NOMO-1 treated with DMSO at 0.1 percent for 48 hours (cell line): Measurements from ENCODE around the gene SART1.

Experiments used
- DNase-seq: peaks from one replicate; lab custom pipeline; 2025; ENCODE audit not compliant: unreplicated experiment; lab: John Stamatoyannopoulos, UW

The SART1 gene

GRCh38 chr11:65962141-65962564 is 619 bp downstream of the SART1 start:
- no peak for DNase-seq

GRCh38 chr11:65964906-65965305 is 3.4 kb downstream of the SART1 start:
- no peak for DNase-seq

GRCh38 chr11:65965986-65966762 is 4.6 kb downstream of the SART1 start:
- DNase-seq = no peak

- DNase-seq = no peak
Observed at GRCh38 chr11:65967329-65967934, 5.9 kb downstream of the SART1 start.

GRCh38 chr11:65968600-65969482 is 7.3 kb downstream of the SART1 start:
- peak; percentile 24 for DNase-seq

- no peak for DNase-seq
Observed at GRCh38 chr11:65972116-65972515, 10.6 kb downstream of the SART1 start.

- DNase-seq = no peak
Observed at GRCh38 chr11:65973439-65974110, 12.0 kb downstream of the SART1 start.

GRCh38 chr11:65975771-65976170 is 14.2 kb downstream of the SART1 start:
- no peak for DNase-seq

- DNase-seq = no peak
Observed at GRCh38 chr11:65976216-65977176, 15.0 kb downstream of the SART1 start.

GRCh38 chr11:65977621-65978390 is 16.3 kb downstream of the SART1 start:
- DNase-seq = no peak

- no peak for DNase-seq
Observed at GRCh38 chr11:65978391-65979238, 17.1 kb downstream of the SART1 start.

- no peak for DNase-seq
Observed at GRCh38 chr11:65979261-65979759, 17.8 kb downstream of the SART1 start.

GRCh38 chr11:65981101-65981740 is 19.7 kb downstream of the SART1 start:
- no peak for DNase-seq

GRCh38 chr11:65981972-65982823 is 20.7 kb downstream of the SART1 start:
- no peak for DNase-seq

GRCh38 chr11:65982824-65983588 is 21.5 kb downstream of the SART1 start:
- DNase-seq = no peak

GRCh38 chr11:65983589-65983987 is 22.1 kb downstream of the SART1 start:
- DNase-seq = no peak
